Activated T-cell treated with anti-CD3 and anti-CD28 coated beads, Interleukin-2, amount 50 U/mL, for 1 hour (primary cell): ENCODE data around the gene PIF1.
"Not testable (repeated sequence)": the region's sequence is repeated elsewhere in the genome, so short reads cannot be mapped to it uniquely, and the experiment has no call there.

Source experiments
- DNase-seq: peaks from one replicate; pipeline ENCODE4 v3.0.0-alpha.2; 2020

The PIF1 gene

GRCh38 chr15:64847016-64847415, 21.6 kb upstream of the PIF1 start:
- no peak for DNase-seq

- DNase-seq: no peak
These were observed 20.6 kb upstream of the PIF1 start for GRCh38 chr15:64845831-64846595.

GRCh38 chr15:64845183-64845611, 19.8 kb upstream of the PIF1 start:
- DNase-seq: no peak

- peak; percentile 31 for DNase-seq
These were observed 19.2 kb upstream of the PIF1 start for GRCh38 chr15:64844576-64845145.

GRCh38 chr15:64843991-64844390, 18.5 kb upstream of the PIF1 start:
- no peak for DNase-seq

GRCh38 chr15:64842986-64843561, 17.6 kb upstream of the PIF1 start:
- no peak for DNase-seq

GRCh38 chr15:64842096-64842939, 16.9 kb upstream of the PIF1 start:
- DNase-seq: peak; percentile 35

GRCh38 chr15:64841344-64842095, 16.1 kb upstream of the PIF1 start, which contains the start of gene PLEKHO2:
Gene PLEKHO2, plus strand, starts transcription at chr15:64841915. Its CDS starts 102 bp downstream, at chr15:64842017.
- DNase-seq: peak; percentile 84

GRCh38 chr15:64841060-64841343, 15.6 kb upstream of the PIF1 start:
- DNase-seq: no peak

- no peak for DNase-seq
These were observed 12.1 kb upstream of the PIF1 start for GRCh38 chr15:64837502-64837901.

- no peak for DNase-seq
These were observed 10.6 kb upstream of the PIF1 start for GRCh38 chr15:64836023-64836536.

GRCh38 chr15:64833690-64834089, 8.2 kb upstream of the PIF1 start:
- DNase-seq: no peak

GRCh38 chr15:64828985-64829384, 3.5 kb upstream of the PIF1 start:
- no peak for DNase-seq

GRCh38 chr15:64824929-64825430, 467 bp downstream of the PIF1 start:
- DNase-seq: no peak

GRCh38 chr15:64816452-64816851, 9.0 kb downstream of the PIF1 start:
- DNase-seq: no peak

GRCh38 chr15:64814965-64815364, 10.5 kb downstream of the PIF1 start:
- DNase-seq: not testable (repeated sequence)

- not testable (repeated sequence) for DNase-seq
These were observed 11.2 kb downstream of the PIF1 start for GRCh38 chr15:64814283-64814682.

- DNase-seq: no peak
These were observed 12.4 kb downstream of the PIF1 start for GRCh38 chr15:64813075-64813474.

GRCh38 chr15:64810497-64811326, 14.7 kb downstream of the PIF1 start:
- no peak for DNase-seq

- DNase-seq: peak; percentile 55
These were observed 15.6 kb downstream of the PIF1 start for GRCh38 chr15:64809649-64810496.
